ENCODE data around the gene RCOR1.

The RCOR1 gene

DNA sequence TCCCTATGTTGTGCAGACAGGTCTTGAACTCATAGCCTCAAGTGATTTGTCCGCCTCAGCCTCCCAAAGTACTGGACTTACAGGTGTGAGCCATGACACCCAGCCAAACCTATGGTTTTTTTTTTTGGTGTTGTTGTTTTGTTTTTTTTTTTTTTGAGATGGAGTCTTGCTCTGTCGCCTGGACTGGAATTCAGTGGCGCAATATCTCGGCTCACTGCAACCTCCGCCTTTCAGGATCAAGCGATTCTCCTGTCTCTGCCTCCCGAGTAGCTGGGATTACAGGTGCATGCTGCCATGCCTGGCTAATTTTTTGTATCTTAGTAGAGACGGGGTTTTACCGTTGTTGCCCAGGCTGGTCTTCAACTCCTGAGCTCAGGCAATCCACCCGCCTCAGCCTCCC is 11.3 kb upstream of the RCOR1 start:
- no peak overlapping the region for H3K4me2 ChIP-seq (ENCODE audit: low read depth, low read length, poor library complexity, severe bottlenecking)
- no peaks in the 10 kb centered on the region for H3K9me3 ChIP-seq (ENCODE audit: insufficient read depth, low read length)
- H3F3A ChIP-seq (ENCODE audit: insufficient read depth), result no peaks in the 10 kb centered on the region

GRCh38 chr14:102583726-102584125 is 8.7 kb upstream of the RCOR1 start:
- H3K9ac ChIP-seq (ENCODE audit: low read length), result no peak overlapping the region
- no peak for TF ChIP-seq EZH2phosphoT487 (conservative IDR thresholded peaks at IDR 0.05; ENCODE audit: low read length)
- TF ChIP-seq, protein P1, sequence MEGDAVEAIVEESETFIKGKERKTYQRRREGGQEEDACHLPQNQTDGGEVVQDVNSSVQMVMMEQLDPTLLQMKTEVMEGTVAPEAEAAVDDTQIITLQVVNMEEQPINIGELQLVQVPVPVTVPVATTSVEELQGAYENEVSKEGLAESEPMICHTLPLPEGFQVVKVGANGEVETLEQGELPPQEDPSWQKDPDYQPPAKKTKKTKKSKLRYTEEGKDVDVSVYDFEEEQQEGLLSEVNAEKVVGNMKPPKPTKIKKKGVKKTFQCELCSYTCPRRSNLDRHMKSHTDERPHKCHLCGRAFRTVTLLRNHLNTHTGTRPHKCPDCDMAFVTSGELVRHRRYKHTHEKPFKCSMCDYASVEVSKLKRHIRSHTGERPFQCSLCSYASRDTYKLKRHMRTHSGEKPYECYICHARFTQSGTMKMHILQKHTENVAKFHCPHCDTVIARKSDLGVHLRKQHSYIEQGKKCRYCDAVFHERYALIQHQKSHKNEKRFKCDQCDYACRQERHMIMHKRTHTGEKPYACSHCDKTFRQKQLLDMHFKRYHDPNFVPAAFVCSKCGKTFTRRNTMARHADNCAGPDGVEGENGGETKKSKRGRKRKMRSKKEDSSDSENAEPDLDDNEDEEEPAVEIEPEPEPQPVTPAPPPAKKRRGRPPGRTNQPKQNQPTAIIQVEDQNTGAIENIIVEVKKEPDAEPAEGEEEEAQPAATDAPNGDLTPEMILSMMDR (IDR thresholded peaks at IDR 0.05; ENCODE audit: insufficient read depth, low read length, poor library complexity, severe bottlenecking), result no peak
- H3K27me3 ChIP-seq (ENCODE audit: low read length), result no peaks in the 10 kb centered on the region
- H2AFZ ChIP-seq (ENCODE audit: low read depth, low read length, severe bottlenecking), result no peak overlapping the region
- H3K36me3 ChIP-seq (ENCODE audit: low read length), result no peaks in the 10 kb centered on the region
- no peaks in the 10 kb centered on the region for H3F3A ChIP-seq (ENCODE audit: insufficient read depth)
- no peaks in the 10 kb centered on the region for H4K20me1 ChIP-seq (ENCODE audit: low read depth, low read length)
- no peak overlapping the region for H3K4me3 ChIP-seq (ENCODE audit: insufficient read depth, low read length, poor library complexity, severe bottlenecking)
- no peaks in the 10 kb centered on the region for H3K9me2 ChIP-seq (replicated peaks; ENCODE audit: insufficient read depth, low read length)
- no peaks in the 10 kb centered on the region for H3K9me3 ChIP-seq (ENCODE audit: insufficient read depth, low read length)
- H3K4me2 ChIP-seq (ENCODE audit: low read depth, low read length, poor library complexity, severe bottlenecking), result no peak overlapping the region
- no peak overlapping the region for H3K27ac ChIP-seq (ENCODE audit: low read depth, low read length)
- H3K79me2 ChIP-seq (ENCODE audit: insufficient read depth, low read length), result no peaks in the 10 kb centered on the region

More for the DNA sequence above, 11.3 kb upstream of the RCOR1 start:
- no peaks in the 10 kb centered on the region for H3K79me2 ChIP-seq (ENCODE audit: insufficient read depth, low read length)
- TF ChIP-seq, protein P1 (IDR thresholded peaks at IDR 0.05; ENCODE audit: insufficient read depth, low read length, poor library complexity, severe bottlenecking), result no peak
- TF ChIP-seq EZH2phosphoT487 (conservative IDR thresholded peaks at IDR 0.05; ENCODE audit: low read length), result no peak
- no peaks in the 10 kb centered on the region for H3K9me2 ChIP-seq (replicated peaks; ENCODE audit: insufficient read depth, low read length)
- H3K36me3 ChIP-seq (ENCODE audit: low read length), result no peaks in the 10 kb centered on the region
- no peak overlapping the region for H2AFZ ChIP-seq (ENCODE audit: low read depth, low read length, severe bottlenecking)
- H3K9ac ChIP-seq (ENCODE audit: low read length), result no peak overlapping the region
- no peak overlapping the region for H3K4me3 ChIP-seq (ENCODE audit: insufficient read depth, low read length, poor library complexity, severe bottlenecking)
- no peaks in the 10 kb centered on the region for H4K20me1 ChIP-seq (ENCODE audit: low read depth, low read length)
- no peaks in the 10 kb centered on the region for H3K27me3 ChIP-seq (ENCODE audit: low read length)
- H3K27ac ChIP-seq (ENCODE audit: low read depth, low read length), result no peak overlapping the region

- Histone ChIP-seq H2AFZ (ENCODE audit: low read depth, low read length, severe bottlenecking) (no peak overlapping the region), H3K27me3 (ENCODE audit: low read length) (no peaks in the 10 kb centered on the region), H4K20me1 (ENCODE audit: low read depth, low read length) (no peaks in the 10 kb centered on the region), H3K36me3 (ENCODE audit: low read length) (no peaks in the 10 kb centered on the region), H3K4me3 (ENCODE audit: insufficient read depth, low read length, poor library complexity, severe bottlenecking) (no peak overlapping the region), H3K27ac (ENCODE audit: low read depth, low read length) (no peak overlapping the region), H3K9me3 (ENCODE audit: insufficient read depth, low read length) (no peaks in the 10 kb centered on the region), H3K9me2 (replicated peaks; ENCODE audit: insufficient read depth, low read length) (no peaks in the 10 kb centered on the region), H3F3A (ENCODE audit: insufficient read depth) (no peaks in the 10 kb centered on the region), H3K4me2 (ENCODE audit: low read depth, low read length, poor library complexity, severe bottlenecking) (no peak overlapping the region), H3K9ac (ENCODE audit: low read length) (no peak overlapping the region), H3K79me2 (ENCODE audit: insufficient read depth, low read length) (no peaks in the 10 kb centered on the region)
- TF ChIP-seq, protein P1 (IDR thresholded peaks at IDR 0.05; ENCODE audit: insufficient read depth, low read length, poor library complexity, severe bottlenecking), result no peak
- no peak for TF ChIP-seq EZH2phosphoT487 (conservative IDR thresholded peaks at IDR 0.05; ENCODE audit: low read length)
These were observed 7.3 kb upstream of the RCOR1 start for GRCh38 chr14:102584871-102585869.
